Uterus (tissue), 2 donors: ENCODE results near the gene MACC1.

Experiments
- CTCF ChIP-seq, 4 experiments: fragments of 200-600 bp in 2 of 4; fragments of 450-650 bp in 2 of 4; sonication (generic) in 2 of 4; IDR thresholded peaks; one replicate each; pipeline ENCODE4 v1.5.1; 2016 to 2019; ENCODE audit warnings: antibody characterized with exemption in 4 of 4, mild to moderate bottlenecking in 2 of 4, moderate library complexity in 1 of 4
- POLR2A ChIP-seq, 2 donors: fragments of 450-650 bp; IDR thresholded peaks; one replicate each; pipeline ENCODE4 v1.6.1; 2016; ENCODE audit warnings: antibody characterized with exemption in 2 of 2, mild to moderate bottlenecking in 1 of 2, moderate library complexity in 1 of 2

GRCh38 chr7:20201380-20201779, 15.8 kb downstream of the MACC1 start:
- TF ChIP-seq POLR2A (IDR thresholded peaks at IDR 0.05) (no peak), CTCF (IDR thresholded peaks at IDR 0.05) (no peak)
